Activated CD4-positive, alpha-beta T cell treated with anti-CD3 and anti-CD28 coated beads, Interleukin-2, amount 50 U/mL, for 48 hours (primary cell): ENCODE results near the gene UTF1.

Experiments
- DNase-seq, 2 experiments: peaks; one replicate each; pipeline ENCODE4 v3.0.0-alpha.2; 2020

UTF1 gene

GRCh38 chr10:133196936-133197758, 32.9 kb upstream of the UTF1 start:
- DNase-seq, result no peak

GRCh38 chr10:133197786-133198185, 32.2 kb upstream of the UTF1 start:
- no peak for DNase-seq

GRCh38 chr10:133198206-133198605, 31.8 kb upstream of the UTF1 start:
- DNase-seq, result no peak

- no peak for DNase-seq
Observed at GRCh38 chr10:133198621-133199487, 31.2 kb upstream of the UTF1 start.

DNA sequence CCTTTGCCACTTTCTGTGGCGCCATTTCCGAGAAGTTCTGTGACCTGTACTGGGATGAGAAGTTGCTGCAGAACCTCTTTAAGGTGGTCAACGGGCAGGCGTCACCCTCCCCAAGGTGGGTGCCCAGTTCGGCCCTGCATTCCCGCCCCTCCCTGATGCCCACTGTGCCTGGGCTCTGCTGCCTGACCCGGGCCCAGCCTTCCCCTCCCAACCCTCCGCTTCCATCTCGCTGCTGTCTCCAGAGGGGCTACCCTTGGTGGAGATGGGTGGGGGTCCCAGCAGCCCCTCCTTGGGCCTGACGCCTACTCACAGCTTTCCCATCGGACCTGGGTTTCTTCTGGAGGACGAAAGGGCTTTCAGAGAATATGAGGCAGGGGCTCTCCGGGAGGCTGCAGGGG, 30.5 kb upstream of the UTF1 start:
- DNase-seq, result no peak

DNA sequence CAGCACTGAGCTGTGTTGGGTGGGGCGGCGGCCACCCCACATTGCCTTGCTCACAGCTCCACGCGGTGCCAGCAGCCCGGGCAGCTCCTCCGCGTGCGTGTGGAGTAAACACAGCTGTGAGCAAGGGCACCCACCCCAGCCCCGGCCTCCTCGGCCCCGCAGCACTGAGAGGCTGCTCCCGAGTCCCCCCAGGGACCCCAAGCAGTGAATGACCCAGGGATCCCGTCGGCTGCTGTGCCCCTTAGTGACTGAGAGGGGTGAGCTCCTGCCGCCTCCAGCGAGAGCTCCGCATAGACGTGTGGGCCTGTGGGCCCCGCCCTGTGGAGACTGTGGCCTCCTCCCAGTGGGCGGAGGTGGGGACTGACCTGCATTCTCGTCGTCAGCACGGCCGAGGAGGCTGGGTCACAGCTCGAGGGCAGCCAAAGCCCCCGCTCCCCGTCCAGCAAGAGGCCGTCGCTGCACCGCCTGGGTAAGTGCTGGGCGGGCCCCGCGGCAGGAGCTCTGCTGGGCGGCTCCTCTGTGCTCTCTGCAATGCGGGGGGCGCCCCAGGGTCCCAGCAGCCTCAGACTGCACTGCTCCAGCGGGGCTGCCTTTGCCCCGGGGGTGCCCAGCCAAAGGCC, 29.9 kb upstream of the UTF1 start:
- DNase-seq, result no peak

DNA sequence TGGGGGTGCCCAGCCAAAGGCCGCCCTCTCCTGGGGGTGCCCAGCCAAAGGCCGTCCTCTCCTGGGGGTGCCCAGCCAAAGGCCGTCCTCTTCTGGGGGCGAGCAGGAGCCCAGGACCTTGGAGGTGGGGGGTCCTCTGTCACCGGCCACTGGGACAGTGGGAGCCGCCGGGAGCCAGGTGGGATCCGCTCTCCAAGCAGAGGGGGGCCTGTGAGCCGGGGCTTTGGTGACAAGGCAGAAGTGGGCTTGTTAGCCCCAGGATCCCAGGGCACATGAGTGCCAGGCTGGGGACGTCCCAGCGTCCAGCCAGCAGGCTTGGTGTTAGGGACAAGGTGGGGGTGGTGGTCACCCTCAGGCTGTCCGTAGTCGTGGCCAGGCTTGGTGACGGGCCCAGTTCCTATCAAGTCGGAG, 29.4 kb upstream of the UTF1 start:
- no peak for DNase-seq

DNA sequence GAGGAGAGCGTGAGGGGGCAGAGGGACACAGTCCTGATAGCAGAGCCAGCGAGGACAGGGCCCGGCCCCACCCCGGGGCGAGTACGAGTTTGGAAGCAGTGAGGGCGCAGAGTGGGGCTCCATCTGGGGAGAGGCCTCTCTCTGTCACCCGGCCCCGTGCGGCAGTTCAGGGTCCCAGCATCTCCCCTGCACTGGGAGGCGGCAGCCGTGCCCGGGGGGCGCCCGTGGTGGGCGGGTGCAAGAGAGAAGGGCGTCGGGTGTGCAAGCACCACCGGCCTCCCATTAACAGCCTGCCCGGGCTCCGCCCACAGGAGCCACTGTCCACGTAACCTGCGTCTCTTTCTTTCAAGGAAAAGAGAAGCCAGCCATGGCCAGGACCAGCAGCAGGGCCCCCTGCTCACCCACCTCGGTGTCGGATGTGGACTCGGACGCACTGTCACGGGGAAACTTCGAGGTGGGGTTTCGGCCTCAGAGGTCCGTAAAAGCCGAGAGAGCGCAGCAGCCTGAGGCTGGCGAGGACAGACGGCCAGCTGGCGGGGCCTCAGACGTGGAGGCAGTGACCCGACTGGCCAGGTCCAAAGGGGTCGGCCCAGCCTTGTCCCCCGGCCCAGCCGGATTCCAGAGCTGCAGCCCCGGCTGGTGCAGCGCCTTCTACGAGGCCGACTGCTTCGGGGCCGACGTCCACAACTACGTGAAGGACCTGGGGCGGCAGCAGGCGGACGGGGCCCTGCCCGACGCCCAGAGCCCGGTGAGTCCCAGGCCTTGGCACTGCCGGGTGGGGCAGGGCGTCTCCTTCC, 28.7 kb upstream of the UTF1 start:
- no peak for DNase-seq

DNA sequence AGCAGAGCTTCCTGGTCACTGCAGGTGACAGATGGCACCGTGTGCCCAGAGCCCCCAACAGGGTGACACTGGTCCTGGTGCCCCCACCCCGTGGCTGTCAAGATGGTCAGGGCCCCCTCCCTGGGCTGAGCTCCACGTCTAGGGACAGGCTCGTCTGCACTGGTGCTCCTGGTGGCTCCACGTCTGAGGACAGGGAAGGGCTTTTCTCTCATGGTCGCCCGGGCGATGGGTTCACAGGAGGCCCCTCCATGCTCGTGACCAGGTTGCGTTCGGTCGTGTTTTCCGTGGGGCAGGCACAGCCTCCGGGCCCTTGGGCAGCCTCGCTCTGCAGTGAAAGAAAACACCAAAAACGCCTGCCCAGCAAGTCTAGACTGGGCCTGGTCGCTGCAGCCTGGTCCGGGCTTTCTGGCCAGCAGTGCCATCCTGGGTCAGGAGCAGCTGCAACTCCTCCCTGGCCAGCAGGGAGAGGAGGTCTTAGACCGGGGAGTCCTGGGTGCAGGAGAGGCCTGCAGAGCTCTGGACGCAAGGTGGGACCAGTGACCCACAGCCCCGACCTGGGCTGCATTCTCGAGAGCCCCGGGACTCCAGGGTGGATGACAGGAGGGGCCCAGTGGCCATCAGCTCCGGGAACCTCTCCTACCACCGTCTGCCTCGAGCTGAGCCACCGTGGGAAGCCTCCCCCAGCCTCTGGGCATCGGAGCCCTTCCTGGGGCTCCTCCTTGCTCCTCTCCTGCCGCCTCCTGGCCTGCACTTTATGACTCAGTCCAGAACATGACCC, 27.9 kb upstream of the UTF1 start:
- no peak for DNase-seq

DNA sequence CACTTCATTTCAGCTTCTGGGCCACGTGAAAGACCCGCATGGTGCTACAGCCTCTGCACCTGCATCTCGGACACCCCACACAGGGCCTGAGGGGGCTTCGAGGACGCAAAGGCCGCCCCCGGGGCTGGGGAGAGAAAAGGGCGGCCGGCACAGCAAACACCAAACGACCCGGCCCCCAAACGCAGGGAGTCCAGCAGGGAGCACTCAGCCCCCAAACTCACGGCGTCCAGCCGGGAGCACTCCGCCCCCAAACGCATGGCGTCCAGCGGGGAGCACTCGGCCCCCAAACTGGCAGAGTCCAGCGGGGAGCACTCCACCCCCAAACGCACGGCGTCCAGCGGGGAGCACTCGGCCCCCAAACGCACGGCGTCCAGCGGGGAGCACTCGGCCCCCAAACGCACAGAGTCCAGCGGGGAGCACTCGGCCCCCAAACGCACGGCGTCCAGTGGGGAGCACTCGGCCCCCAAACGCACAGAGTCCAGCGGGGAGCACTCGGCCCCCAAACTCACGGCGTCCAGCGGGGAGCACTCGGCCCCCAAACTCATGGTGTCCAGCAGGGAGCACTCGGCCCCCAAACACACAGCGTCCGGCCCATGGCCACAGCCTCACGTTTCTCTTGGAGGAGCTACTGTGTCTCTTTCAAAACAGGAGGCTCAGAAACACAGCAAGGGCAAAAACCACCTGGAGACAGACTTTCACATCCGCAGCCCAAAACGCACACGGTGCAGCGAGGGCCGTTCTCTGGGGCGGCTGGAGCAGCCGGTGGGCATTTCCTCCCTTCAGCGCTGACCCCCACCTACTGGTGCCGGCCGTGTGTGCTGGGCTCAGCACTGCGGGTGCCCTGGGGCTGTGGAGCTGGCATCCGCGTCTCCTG, 27.0 kb upstream of the UTF1 start:
- DNase-seq, result no peak

DNA sequence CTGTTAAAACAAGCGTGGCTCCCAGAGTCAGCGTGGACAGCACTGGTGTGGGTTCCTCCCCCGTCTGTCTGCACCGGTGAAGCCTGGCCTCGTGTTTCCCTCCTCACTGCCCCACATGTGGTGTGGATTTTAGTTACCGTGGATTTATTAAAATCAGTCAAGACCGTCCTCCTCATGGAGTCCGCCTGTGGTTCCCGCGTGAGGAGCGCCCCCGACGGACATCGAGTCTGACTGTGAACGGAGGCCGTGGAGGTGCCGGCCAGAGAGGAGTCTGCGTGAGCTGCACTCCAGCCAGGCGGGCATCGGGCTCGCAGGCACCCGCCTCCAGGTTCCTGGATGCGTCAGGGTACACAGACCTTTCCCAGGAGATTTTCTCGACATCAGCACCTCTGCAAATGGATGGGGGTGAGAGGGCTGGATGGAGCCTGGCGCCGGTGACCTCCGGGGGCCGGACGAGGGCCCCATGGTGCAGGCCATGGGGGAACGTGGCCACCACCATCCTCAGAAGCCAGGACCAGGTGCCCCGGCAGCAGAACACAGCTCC, 26.3 kb upstream of the UTF1 start:
- DNase-seq, result no peak

- DNase-seq, result no peak
Observed at GRCh38 chr10:133204226-133205015, 25.6 kb upstream of the UTF1 start.

DNA sequence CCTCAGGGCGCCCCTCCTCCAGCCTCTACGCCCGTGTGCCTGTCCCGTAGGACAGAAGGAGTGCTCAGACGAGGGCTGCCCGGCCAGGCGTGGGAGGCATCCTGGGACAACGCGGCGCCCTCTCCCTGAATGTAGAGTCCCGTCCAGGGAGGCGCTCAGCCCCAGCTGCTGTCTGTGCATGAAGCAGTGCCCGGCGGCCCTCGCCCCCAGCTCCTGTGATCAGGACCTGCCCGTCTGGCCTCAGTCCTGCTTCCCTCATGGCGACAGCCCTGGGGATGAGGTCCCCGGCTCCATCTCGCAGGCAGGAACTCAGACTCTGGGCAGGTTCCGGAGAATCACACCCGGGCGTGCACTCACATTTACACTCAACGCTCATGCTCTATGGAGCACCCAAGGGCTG, 24.9 kb upstream of the UTF1 start:
- no peak for DNase-seq

DNA sequence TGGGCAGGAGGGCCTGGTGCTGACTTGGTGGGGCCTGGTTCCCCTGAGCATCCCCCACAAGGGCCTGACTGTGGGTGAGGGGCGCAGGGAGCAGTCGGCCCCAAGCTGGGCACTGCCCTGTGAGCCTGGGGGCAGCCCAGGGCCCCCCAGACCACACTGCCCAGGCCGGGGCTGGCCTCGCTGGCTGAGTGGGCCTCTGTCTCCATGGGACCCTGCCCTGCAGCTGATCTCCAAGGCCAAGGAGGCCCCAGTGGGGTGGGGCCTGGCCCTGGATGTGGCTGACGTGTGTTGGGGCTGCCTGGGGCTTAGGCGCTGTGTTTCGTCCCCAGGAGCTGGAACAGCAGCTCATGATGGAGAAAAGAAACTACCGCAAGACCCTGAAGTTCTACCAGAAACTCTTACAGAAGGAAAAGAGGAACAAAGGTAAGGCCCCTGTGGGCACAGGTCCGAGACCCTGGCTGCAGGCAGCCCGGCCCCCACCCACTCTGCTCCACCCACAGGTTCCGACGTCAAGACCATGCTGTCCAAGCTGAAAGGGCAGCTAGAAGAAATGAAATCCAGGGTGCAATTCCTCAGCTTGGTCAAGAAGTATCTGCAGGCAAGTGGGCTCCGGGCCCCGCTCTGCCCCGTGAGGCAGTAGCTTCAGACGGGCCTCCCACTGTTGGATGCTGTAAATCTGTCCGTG, 23.5 kb upstream of the UTF1 start:
- DNase-seq, result no peak

DNA sequence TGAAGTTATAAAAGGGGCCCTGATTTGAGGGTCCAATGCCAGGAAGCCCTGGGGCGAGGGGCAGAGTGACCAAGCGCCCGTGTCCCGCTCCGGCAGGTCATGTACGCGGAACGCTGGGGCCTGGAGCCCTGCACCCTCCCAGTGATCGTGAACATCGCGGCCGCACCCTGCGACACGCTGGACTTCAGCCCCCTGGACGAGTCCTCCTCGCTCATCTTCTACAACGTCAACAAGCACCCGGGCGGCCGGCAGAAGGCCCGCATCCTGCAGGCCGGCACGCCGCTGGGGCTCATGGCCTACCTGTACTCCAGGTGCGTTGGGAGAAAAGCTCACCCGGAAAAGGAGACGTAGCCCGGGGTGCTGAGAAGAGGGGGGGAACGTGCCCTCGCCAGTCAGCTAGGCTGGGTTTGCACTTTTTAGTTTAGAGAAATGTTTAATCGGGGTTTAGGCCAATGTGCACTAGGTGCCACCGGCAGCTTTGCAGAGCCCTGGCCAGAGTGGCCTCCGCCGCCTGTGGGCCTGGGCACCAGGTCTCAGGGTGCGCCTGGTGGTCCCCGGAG, 22.9 kb upstream of the UTF1 start:
- DNase-seq, result no peak

GRCh38 chr10:133207627-133208026, 22.4 kb upstream of the UTF1 start:
- DNase-seq, result no peak

DNA sequence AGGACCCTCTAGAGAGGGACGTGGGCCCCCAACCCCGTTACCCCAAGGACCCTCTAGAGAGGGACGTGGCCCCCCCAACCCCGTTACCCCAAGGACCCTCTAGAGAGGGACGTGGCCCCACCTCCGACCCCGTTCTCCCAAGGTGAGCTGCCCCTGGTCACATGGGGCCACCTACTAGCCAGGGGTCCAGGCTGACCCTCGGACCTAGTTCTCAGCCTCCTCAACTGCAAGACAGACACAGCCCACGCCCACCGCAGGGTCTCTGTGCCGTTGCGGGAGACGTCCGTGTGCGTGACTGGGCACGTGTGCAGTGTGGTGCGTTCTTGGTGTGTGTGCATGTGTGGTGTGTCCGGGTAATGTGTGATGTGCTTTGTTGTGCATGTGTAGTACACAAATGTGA, 21.6 kb upstream of the UTF1 start:
- no peak for DNase-seq

DNA sequence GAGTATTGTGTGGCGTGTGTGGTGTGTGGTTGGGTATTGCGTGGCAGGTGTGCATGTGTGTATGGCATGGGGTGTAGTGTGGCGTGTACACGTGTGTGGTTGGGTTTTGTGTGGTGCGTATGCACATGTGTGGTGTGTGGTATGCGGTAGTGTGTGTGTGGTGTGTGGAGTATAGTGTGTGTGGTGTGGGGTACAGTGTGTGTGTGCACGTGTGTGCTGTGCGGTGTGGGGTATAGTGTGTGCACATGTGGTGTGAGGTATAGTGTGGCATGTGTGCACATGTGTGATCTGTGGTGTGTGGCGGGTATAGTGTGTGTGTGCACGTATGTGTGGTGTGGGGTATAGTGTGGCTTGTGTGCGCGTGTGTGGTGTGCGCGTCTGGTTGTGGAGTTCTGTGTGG, 20.9 kb upstream of the UTF1 start:
- DNase-seq, result no peak

DNA sequence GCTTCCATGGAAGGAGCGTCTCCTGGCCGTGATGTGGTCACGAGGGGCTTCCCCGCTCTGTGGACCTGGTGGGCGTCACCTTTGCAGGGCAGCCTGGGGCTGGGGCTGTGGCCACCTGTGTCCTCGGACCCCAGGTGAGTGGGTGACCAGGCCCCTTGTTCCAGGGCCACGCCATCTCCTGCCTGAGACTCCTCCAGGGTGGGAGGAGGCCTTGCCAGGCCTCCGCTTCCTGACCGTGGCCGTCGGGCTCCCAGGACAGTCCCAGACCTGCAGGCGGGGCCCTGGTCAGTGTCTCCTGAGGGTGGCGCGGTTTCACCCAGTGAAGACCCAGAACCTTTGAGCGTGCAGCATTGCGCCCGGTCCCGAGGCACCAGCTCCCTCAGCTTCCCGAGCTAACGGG, 20.4 kb upstream of the UTF1 start:
- DNase-seq, result no peak
